ENCODE data around the gene ADGRB3.

Gene ADGRB3

DNA sequence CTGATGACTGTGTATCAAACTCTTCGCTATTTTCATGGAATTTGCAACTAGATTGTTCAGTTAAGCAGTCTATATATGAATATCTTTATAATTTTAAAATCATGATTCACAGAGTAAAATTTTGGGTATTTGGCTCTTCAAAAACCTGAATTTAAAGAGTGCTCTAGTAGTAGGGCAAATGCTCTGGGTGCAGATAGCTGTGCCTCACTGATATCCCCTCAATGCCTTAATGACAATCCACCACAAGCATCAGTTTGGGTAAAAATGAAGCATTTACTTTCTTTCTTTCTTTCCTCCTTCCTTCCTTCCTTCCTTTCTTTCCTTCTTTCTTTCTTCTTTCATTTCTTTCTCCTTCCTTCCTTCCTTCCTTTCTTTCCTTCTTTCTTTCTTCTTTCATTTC, 239.7 kb downstream of the ADGRB3 start:
- H3K9me2 ChIP-seq (replicated peaks; ENCODE audit: insufficient read depth, low read length), result no peaks in the 10 kb centered on the region
- H3F3A ChIP-seq (ENCODE audit: insufficient read depth, low read length), result no peaks in the 10 kb centered on the region
- H3K79me2 ChIP-seq (ENCODE audit: low read length), result no peaks in the 10 kb centered on the region
- no peak for DNase-seq
- no peaks in the 10 kb centered on the region for H4K20me1 ChIP-seq (ENCODE audit: insufficient read depth, low read length)
- no peak overlapping the region for H3K27ac ChIP-seq (ENCODE audit: low read length)
- TF ChIP-seq EZH2 (optimal IDR thresholded peaks at IDR 0.05; ENCODE audit: low read depth, low read length) (no peak), EZH2phosphoT487 (IDR thresholded peaks at IDR 0.05; ENCODE audit: low read length) (no peak)
- TF ChIP-seq, protein P1, sequence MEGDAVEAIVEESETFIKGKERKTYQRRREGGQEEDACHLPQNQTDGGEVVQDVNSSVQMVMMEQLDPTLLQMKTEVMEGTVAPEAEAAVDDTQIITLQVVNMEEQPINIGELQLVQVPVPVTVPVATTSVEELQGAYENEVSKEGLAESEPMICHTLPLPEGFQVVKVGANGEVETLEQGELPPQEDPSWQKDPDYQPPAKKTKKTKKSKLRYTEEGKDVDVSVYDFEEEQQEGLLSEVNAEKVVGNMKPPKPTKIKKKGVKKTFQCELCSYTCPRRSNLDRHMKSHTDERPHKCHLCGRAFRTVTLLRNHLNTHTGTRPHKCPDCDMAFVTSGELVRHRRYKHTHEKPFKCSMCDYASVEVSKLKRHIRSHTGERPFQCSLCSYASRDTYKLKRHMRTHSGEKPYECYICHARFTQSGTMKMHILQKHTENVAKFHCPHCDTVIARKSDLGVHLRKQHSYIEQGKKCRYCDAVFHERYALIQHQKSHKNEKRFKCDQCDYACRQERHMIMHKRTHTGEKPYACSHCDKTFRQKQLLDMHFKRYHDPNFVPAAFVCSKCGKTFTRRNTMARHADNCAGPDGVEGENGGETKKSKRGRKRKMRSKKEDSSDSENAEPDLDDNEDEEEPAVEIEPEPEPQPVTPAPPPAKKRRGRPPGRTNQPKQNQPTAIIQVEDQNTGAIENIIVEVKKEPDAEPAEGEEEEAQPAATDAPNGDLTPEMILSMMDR (IDR thresholded peaks at IDR 0.05; ENCODE audit: low read length), result no peak
- no peak overlapping the region for H3K9ac ChIP-seq (ENCODE audit: low read length)
- H3K9me3 ChIP-seq (replicated peaks; ENCODE audit: insufficient read depth, low read length), result no peaks in the 10 kb centered on the region
- no peak overlapping the region for H2AFZ ChIP-seq (ENCODE audit: low read length)
- no peak overlapping the region for H3K4me3 ChIP-seq (ENCODE audit: low read length)
- H3K27me3 ChIP-seq (replicated peaks; ENCODE audit: insufficient read depth, low read length), result no peaks in the 10 kb centered on the region
- no peak overlapping the region for H3K4me2 ChIP-seq (ENCODE audit: low read depth, low read length)
- H3K4me1 ChIP-seq (ENCODE audit: low read length), result no peaks in the 10 kb centered on the region
- no peaks in the 10 kb centered on the region for H3K36me3 ChIP-seq (replicated peaks; ENCODE audit: insufficient read depth, low read length)

DNA sequence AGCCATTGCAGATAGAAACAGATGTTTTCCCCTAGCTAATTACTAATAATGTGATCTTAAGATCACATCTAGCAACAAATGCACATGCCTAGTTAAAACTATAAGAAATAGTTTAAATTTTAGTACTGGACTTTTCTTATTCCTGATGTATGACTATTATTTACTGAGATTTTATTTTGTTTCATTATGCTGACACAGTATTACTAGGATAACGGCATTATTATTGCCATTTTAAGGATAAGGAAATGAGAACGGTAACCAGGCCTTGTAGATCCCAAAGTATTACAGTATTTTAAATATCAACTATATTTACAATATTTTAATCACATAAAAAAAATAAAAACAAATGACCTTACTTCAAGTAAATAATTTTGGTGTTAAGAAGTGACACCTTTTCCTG, 240.3 kb downstream of the ADGRB3 start:
- no peaks in the 10 kb centered on the region for H3K36me3 ChIP-seq (replicated peaks; ENCODE audit: insufficient read depth, low read length)
- no peaks in the 10 kb centered on the region for H3K79me2 ChIP-seq (ENCODE audit: low read length)

DNA sequence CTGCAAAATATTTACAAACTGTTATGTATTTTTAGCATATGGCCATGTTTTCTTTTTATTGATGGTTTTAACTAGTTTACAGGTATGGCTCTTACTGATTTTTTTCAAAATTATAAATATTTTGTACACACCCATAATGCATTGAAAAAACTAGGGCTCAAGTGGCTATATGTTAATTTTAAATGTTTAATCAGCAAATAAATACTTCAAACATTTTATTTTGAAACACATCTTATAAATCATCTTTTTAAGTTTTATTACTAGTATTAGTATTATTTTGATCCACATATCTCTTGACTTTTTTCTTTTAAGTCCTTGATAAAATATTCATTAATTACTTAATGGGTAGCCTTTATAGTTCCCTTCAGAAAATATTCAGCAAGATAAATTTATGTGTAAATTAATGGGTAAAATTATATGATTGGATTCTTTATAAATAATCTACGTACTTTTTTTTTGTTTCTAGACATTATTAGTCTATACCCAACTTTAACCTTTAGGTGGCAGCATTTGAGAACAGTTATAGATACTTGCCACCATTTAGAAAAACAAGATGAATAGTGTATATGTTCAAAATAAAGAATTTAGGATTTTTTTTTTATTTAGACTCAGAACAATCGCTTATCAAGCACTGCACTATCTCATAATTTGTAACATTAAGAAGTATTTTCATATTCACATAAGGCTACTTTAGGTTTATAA, 241.9 kb downstream of the ADGRB3 start:
- Histone ChIP-seq H3K9me3 (replicated peaks; ENCODE audit: insufficient read depth, low read length) (no peaks in the 10 kb centered on the region), H2AFZ (ENCODE audit: low read length) (no peak overlapping the region), H3K4me3 (ENCODE audit: low read length) (no peak overlapping the region), H3K79me2 (ENCODE audit: low read length) (no peaks in the 10 kb centered on the region), H3K27me3 (replicated peaks; ENCODE audit: insufficient read depth, low read length) (no peaks in the 10 kb centered on the region), H3F3A (ENCODE audit: insufficient read depth, low read length) (no peaks in the 10 kb centered on the region), H3K9me2 (replicated peaks; ENCODE audit: insufficient read depth, low read length) (no peaks in the 10 kb centered on the region), H3K4me2 (ENCODE audit: low read depth, low read length) (no peak overlapping the region), H3K36me3 (replicated peaks; ENCODE audit: insufficient read depth, low read length) (no peaks in the 10 kb centered on the region), H3K4me1 (ENCODE audit: low read length) (no peaks in the 10 kb centered on the region), H3K27ac (ENCODE audit: low read length) (no peak overlapping the region), H3K9ac (ENCODE audit: low read length) (no peak overlapping the region), H4K20me1 (ENCODE audit: insufficient read depth, low read length) (no peaks in the 10 kb centered on the region)
- DNase-seq, result peak; percentile 22
- TF ChIP-seq EZH2phosphoT487 (IDR thresholded peaks at IDR 0.05; ENCODE audit: low read length), result no peak
- TF ChIP-seq, protein P1 (IDR thresholded peaks at IDR 0.05; ENCODE audit: low read length), result peak; percentile 48

More for the DNA sequence above, 240.3 kb downstream of the ADGRB3 start:
- no peak overlapping the region for H3K9ac ChIP-seq (ENCODE audit: low read length)
- no peaks in the 10 kb centered on the region for H3K9me2 ChIP-seq (replicated peaks; ENCODE audit: insufficient read depth, low read length)
- no peak overlapping the region for H2AFZ ChIP-seq (ENCODE audit: low read length)
- no peaks in the 10 kb centered on the region for H3K9me3 ChIP-seq (replicated peaks; ENCODE audit: insufficient read depth, low read length)
- no peak overlapping the region for H3K27ac ChIP-seq (ENCODE audit: low read length)
- DNase-seq, result no peak
- H4K20me1 ChIP-seq (ENCODE audit: insufficient read depth, low read length), result no peaks in the 10 kb centered on the region
- no peak overlapping the region for H3K4me3 ChIP-seq (ENCODE audit: low read length)
- no peaks in the 10 kb centered on the region for H3F3A ChIP-seq (ENCODE audit: insufficient read depth, low read length)
- no peaks in the 10 kb centered on the region for H3K27me3 ChIP-seq (replicated peaks; ENCODE audit: insufficient read depth, low read length)
- no peak overlapping the region for H3K4me2 ChIP-seq (ENCODE audit: low read depth, low read length)
- TF ChIP-seq EZH2phosphoT487 (IDR thresholded peaks at IDR 0.05; ENCODE audit: low read length) (no peak), EZH2 (optimal IDR thresholded peaks at IDR 0.05; ENCODE audit: low read depth, low read length) (no peak)
- TF ChIP-seq, protein P1 (IDR thresholded peaks at IDR 0.05; ENCODE audit: low read length), result no peak
- H3K4me1 ChIP-seq (ENCODE audit: low read length), result no peaks in the 10 kb centered on the region
